Fibroblast of the aortic adventitia (primary cell): ENCODE data around the gene IMMP2L. TPM values are rescaled to one million over a fixed set of nuclear protein-coding genes. Genes with fewer than 3 reads are reported as not detected.
"Not testable (repeated sequence)": the region's sequence is repeated elsewhere in the genome, so short reads cannot be mapped to it uniquely, and the experiment has no call there.

ENCODE experiments used
- DNase-seq: peaks from one replicate; pipeline ENCODE4 v3.0.0-alpha.2; 2010; ENCODE audit warnings: low read depth
- H3K4me3 ChIP-seq: 2 replicates; pipeline ENCODE4 v1.5.1; 2011; ENCODE audit warnings: low read depth, mild to moderate bottlenecking, control low read depth, low read length, moderate library complexity
- CTCF ChIP-seq: IDR thresholded peaks from 2 replicates; pipeline ENCODE4 v1.5.1; 2011; ENCODE audit warnings: mild to moderate bottlenecking, low read length, control low read depth, inconsistent platforms; ENCODE audit not compliant: insufficient read depth
- total RNA-seq: library from RNA; depleted of rRNA; stranded (reverse); fragments of >200 nt; gene quantifications from 2 replicates; pipeline ENCODE4 v1.2.3, GENCODE V29; 2012; ENCODE audit warnings: low replicate concordance

IMMP2L gene
- total RNA-seq, 1 donor = 9.9 TPM

DNA sequence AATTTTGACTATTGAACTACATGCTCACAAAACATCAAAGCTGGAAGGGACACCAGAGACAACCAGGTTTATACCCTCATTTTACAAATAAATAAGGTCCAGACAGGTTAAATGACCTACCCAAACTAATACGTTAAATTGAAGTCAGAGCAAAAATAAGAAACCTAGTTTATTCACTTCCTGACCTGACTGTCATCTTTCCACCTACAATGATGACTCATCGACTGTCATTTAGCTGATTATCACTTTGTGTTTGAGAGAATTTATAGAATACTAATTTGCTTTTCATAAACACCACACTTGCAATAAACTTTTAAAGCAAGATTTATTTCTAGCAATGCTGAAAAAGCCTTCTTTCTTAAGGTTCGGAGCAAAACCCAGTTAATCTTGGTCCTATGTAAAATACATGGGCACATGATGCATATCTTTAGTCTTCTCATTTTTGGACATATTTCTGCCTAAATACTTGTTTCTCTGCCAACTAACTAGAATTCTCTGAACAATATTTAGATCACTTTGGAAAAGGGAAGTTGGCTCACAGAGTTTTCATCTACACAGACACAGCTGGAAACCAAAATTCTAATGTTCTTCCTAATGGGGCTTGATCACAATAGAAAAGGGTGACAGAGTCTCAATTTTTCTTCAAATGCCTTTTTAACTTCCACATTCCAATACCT, 488.1 kb downstream of the IMMP2L start:
- H3K4me3 ChIP-seq = no peak overlapping the region
- no peak for TF ChIP-seq CTCF
- DNase-seq = peak; percentile 15

GRCh38 chr7:111072658-111073057, 489.6 kb downstream of the IMMP2L start:
- not testable (repeated sequence) for DNase-seq, H3K4me3 ChIP-seq

DNA sequence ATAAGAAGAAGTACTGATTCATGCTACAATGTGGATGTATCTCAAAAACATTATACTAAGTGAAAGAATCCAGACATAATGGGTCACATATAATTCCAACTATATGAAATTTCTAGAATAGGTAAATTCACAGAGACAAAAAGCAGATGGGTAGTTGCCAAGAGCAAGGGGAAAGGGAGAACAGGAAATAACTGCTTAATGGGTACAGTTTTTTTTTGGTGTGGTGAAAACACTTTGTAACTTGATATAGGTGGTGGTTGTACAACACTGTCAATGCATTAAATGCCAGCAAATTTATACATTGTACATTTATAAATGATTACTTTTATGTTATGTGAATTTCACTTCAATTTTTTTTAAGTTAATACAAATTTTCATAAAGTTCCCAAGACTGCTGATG, 490.7 kb downstream of the IMMP2L start:
- no peak for DNase-seq
- TF ChIP-seq CTCF = no peak
- no peak overlapping the region for H3K4me3 ChIP-seq

GRCh38 chr7:111068618-111069017, 493.7 kb downstream of the IMMP2L start:
- no peak for TF ChIP-seq CTCF
- no peak overlapping the region for H3K4me3 ChIP-seq
- no peak for DNase-seq

- DNase-seq = no peak
- no peak for TF ChIP-seq CTCF
- no peak overlapping the region for H3K4me3 ChIP-seq
Observed at GRCh38 chr7:111067682-111068081, 494.6 kb downstream of the IMMP2L start.

GRCh38 chr7:111067251-111067650, 495.0 kb downstream of the IMMP2L start:
- H3K4me3 ChIP-seq = no peak overlapping the region
- TF ChIP-seq CTCF = no peak
- DNase-seq = no peak

DNA sequence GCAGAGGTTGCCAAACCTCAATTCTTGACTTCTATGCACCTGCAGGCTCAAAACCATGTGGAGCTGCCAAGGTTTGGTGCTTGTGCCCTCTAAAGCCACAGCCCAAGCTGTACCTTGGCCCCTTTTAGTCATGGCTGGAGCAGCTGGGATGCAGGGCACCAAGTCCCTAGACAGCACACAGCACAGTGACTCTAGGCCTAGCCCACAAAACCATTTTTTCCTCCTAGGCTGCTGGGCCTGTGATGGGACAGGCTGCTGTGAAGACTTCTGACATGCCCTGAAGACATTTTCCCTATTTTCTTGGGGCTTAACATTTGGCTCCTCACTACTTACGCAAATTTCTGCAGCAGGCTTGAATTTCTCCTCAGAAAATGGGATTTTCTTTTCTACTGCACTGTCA, 499.1 kb downstream of the IMMP2L start:
- no peak for TF ChIP-seq CTCF
- H3K4me3 ChIP-seq = no peak overlapping the region
- DNase-seq = no peak
